H9 (cell line): Measurements from ENCODE around the gene CCDC185. TPM values are rescaled to one million over a fixed set of nuclear protein-coding genes. Genes with fewer than 3 reads are reported as not detected.

ENCODE experiments used
- DNase-seq: peaks from one replicate; pipeline ENCODE4 v3.0.0-alpha.2; 2017
- H2AFZ ChIP-seq: one replicate; pipeline ENCODE4 v1.6.1; 2013; ENCODE audit warnings: mild to moderate bottlenecking, low read length, control low read depth, moderate library complexity
- H2AK5ac ChIP-seq: 2 replicates; pipeline ENCODE4 v1.6.1; 2013; ENCODE audit warnings: low read length, control low read depth, mixed read lengths; ENCODE audit not compliant: insufficient read length
- H2BK120ac ChIP-seq: one replicate; pipeline ENCODE4 v1.6.1; 2013; ENCODE audit warnings: low read depth, mild to moderate bottlenecking, low read length, control low read depth, inconsistent platforms; ENCODE audit not compliant: poor library complexity, severe bottlenecking
- H2BK12ac ChIP-seq: 2 replicates; pipeline ENCODE4 v1.6.1; 2013; ENCODE audit warnings: low read length, control low read depth, mixed read lengths, low read depth; ENCODE audit not compliant: insufficient read length
- H2BK15ac ChIP-seq: 2 replicates; pipeline ENCODE4 v1.6.1; 2013; ENCODE audit warnings: low read depth, low read length, control low read depth
- H2BK20ac ChIP-seq: one replicate; pipeline ENCODE4 v1.6.1; 2013; ENCODE audit warnings: low read depth, mild to moderate bottlenecking, low read length, control low read depth, inconsistent platforms; ENCODE audit not compliant: poor library complexity, severe bottlenecking
- H2BK5ac ChIP-seq: 2 replicates; pipeline ENCODE4 v1.6.1; 2013; ENCODE audit warnings: low read length, control low read depth, mixed read lengths; ENCODE audit not compliant: insufficient read length
- H3K14ac ChIP-seq: 2 replicates; pipeline ENCODE4 v1.6.1; 2013; ENCODE audit warnings: low read length, control low read depth; ENCODE audit not compliant: insufficient read depth
- H3K18ac ChIP-seq: 2 replicates; pipeline ENCODE4 v1.6.1; 2013; ENCODE audit warnings: low read depth, mild to moderate bottlenecking, mixed read lengths, low read length, control low read depth; ENCODE audit not compliant: insufficient read length
- H3K23ac ChIP-seq: 2 replicates; pipeline ENCODE4 v1.6.1; 2013; ENCODE audit warnings: low read length, control low read depth, mixed read lengths, low read depth; ENCODE audit not compliant: insufficient read length
- H3K23me2 ChIP-seq: 2 replicates; pipeline ENCODE4 v1.6.1; 2013; ENCODE audit warnings: low read depth, mild to moderate bottlenecking, mixed read lengths, low read length, control low read depth; ENCODE audit not compliant: insufficient read length, poor library complexity, severe bottlenecking
- H3K27ac ChIP-seq: 2 replicates; pipeline ENCODE4 v1.5.1; 2013; ENCODE audit warnings: low read length, control low read depth, mixed read lengths, low read depth; ENCODE audit not compliant: insufficient read length
- H3K27me3 ChIP-seq: 2 replicates; pipeline ENCODE4 v1.6.1; 2013; ENCODE audit warnings: low read length, control low read depth, inconsistent platforms; ENCODE audit not compliant: insufficient read depth
- H3K4ac ChIP-seq: 2 replicates; pipeline ENCODE4 v1.6.1; 2013; ENCODE audit warnings: low read depth, mild to moderate bottlenecking, control low read depth, inconsistent platforms, low read length, moderate library complexity
- H3K4me1 ChIP-seq: 2 replicates; pipeline ENCODE4 v1.6.1; 2013; ENCODE audit warnings: low read length, control low read depth, inconsistent platforms; ENCODE audit not compliant: insufficient read depth
- H3K4me2 ChIP-seq: 2 replicates; pipeline ENCODE4 v1.6.1; 2013; ENCODE audit warnings: low read length, control low read depth, mixed read lengths; ENCODE audit not compliant: insufficient read length, insufficient read depth
- H3K56ac ChIP-seq: 2 replicates; pipeline ENCODE4 v1.6.1; 2013; ENCODE audit warnings: low read depth, mild to moderate bottlenecking, mixed read lengths, low read length, control low read depth; ENCODE audit not compliant: insufficient read length
- H3K79me1 ChIP-seq: 2 replicates; pipeline ENCODE4 v1.6.1; 2013; ENCODE audit warnings: low read depth, mild to moderate bottlenecking, moderate library complexity, low read length, control low read depth, inconsistent platforms; ENCODE audit not compliant: insufficient read depth, poor library complexity, severe bottlenecking
- H3K79me2 ChIP-seq: 2 replicates; pipeline ENCODE4 v1.6.1; 2013; ENCODE audit warnings: low read length, control low read depth, inconsistent platforms; ENCODE audit not compliant: insufficient read depth
- H3K9ac ChIP-seq: 2 replicates; pipeline ENCODE4 v1.6.1; 2013; ENCODE audit warnings: low read length, control low read depth, mixed read lengths; ENCODE audit not compliant: insufficient read length; ENCODE audit errors: extremely low read depth
- H3K9me3 ChIP-seq: one replicate; pipeline ENCODE4 v1.6.1; 2013; ENCODE audit warnings: low read depth, low read length, inconsistent platforms; ENCODE audit not compliant: control insufficient read depth
- H3T11ph ChIP-seq: one replicate; pipeline ENCODE4 v1.6.1; 2013; ENCODE audit warnings: mild to moderate bottlenecking, low read length, control low read depth, inconsistent platforms
- H4K20me1 ChIP-seq: one replicate; pipeline ENCODE4 v1.6.1; 2013; ENCODE audit not compliant: control insufficient read depth, insufficient read length, insufficient read depth
- H4K5ac ChIP-seq: 2 replicates; pipeline ENCODE4 v1.6.1; 2013; ENCODE audit warnings: low read depth, mild to moderate bottlenecking, mixed read lengths, low read length, control low read depth; ENCODE audit not compliant: insufficient read length
- H4K8ac ChIP-seq: replicated peaks from 2 replicates; pipeline ENCODE4 v1.6.1; 2013; ENCODE audit warnings: low read length, control low read depth, mixed read lengths, low read depth; ENCODE audit not compliant: insufficient read length
- H4K91ac ChIP-seq: 2 replicates; pipeline ENCODE4 v1.6.1; 2013; ENCODE audit warnings: low read depth, mild to moderate bottlenecking, moderate library complexity, mixed read lengths, low read length, control low read depth; ENCODE audit not compliant: insufficient read length
- H3K27ac Mint-ChIP-seq, 3 experiments: 2 replicates in 2 of 3; 3 replicates in 1 of 3; pipeline ENCODE4 v1.8.0; 2020 to 2021; ENCODE audit warnings: mixed read lengths in 3 of 3, mild to moderate bottlenecking in 1 of 3, moderate library complexity in 1 of 3
- H3K27me3 Mint-ChIP-seq: 2 replicates; pipeline ENCODE4 v1.8.0; 2021; ENCODE audit warnings: low read depth, mild to moderate bottlenecking, moderate library complexity, mixed read lengths
- H3K36me3 Mint-ChIP-seq, 3 experiments: 2 replicates in 2 of 3; 3 replicates in 1 of 3; pipeline ENCODE4 v1.8.0; 2020 to 2021; ENCODE audit warnings: low read depth in 3 of 3, mixed read lengths in 3 of 3; ENCODE audit not compliant: insufficient read depth in 1 of 3
- H3K4me1 Mint-ChIP-seq, 2 experiments: 2 replicates each; pipeline ENCODE4 v1.8.0; 2020; ENCODE audit warnings: mixed read lengths in 2 of 2
- H3K4me3 Mint-ChIP-seq, 2 experiments: 2 replicates in 1 of 2; 3 replicates in 1 of 2; pipeline ENCODE4 v1.8.0; 2020 to 2021; ENCODE audit warnings: mild to moderate bottlenecking in 2 of 2, mixed read lengths in 2 of 2, moderate library complexity in 1 of 2
- H3K9me3 Mint-ChIP-seq, 2 experiments: 2 replicates in 1 of 2; 3 replicates in 1 of 2; pipeline ENCODE4 v1.8.0; 2020; ENCODE audit warnings: mild to moderate bottlenecking in 2 of 2, mixed read lengths in 2 of 2, moderate library complexity in 1 of 2
- CTCF ChIP-seq: fragments of 200-600 bp; sonication (generic); conservative IDR thresholded peaks from 3 replicates; pipeline ENCODE4 v1.8.0; 2021; ENCODE audit warnings: antibody characterized with exemption, mild to moderate bottlenecking
- WGBS: extraction: QIAGEN DNeasy Blood & Tissue Kit; methylation state at CpG from one replicate; pipeline ENCODE4 v1.1.7; 2013; ENCODE audit warnings: missing lambda C conversion rate, low lambda C conversion rate, mixed read lengths; ENCODE audit not compliant: insufficient read length; ENCODE audit errors: extremely low coverage; 5-methylcytosine and 5-hydroxymethylcytosine counted together
- total RNA-seq: library from RNA; stranded (reverse); gene quantifications from 2 replicates; pipeline ENCODE4 v1.2.1, GENCODE V29; 2021

The CCDC185 gene
- total RNA-seq, 1 experiment from 2014 or later: not detected

DNA sequence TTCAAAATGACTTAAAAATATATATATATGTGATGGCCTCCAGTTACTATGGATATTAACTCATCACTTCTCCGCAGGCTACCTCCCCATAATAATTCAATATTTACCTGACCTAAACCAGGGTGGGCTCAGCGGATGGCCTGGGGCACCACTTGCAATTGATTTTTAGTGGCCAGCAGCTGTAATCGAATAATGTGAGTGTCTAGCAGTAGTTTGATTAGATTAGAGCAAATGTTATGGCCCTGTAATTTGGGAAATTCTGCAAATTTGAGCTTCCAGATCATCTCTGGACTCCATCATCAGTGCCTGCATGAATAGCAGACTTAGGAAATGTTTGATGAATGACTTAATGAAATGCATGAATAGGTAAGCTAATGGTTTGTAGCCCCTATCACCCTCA is 44.0 kb upstream of the CCDC185 start:
- Histone ChIP-seq H3K9me3 (no peaks in the 10 kb centered on the region), H2BK12ac (no peak overlapping the region), H4K8ac (no peak overlapping the region), H2BK20ac (no peak overlapping the region), H3K79me1 (no peaks in the 10 kb centered on the region), H3K27me3 (no peaks in the 10 kb centered on the region), H3T11ph (no peak overlapping the region), H3K79me2 (no peaks in the 10 kb centered on the region), H4K91ac (no peak overlapping the region), H2BK5ac (no peak overlapping the region), H3K9ac (no peak overlapping the region), H3K56ac (no peak overlapping the region), H3K4ac (no peak overlapping the region), H3K4me1 (no peaks in the 10 kb centered on the region), H3K14ac (no peak overlapping the region), H3K27ac (no peak overlapping the region), H3K18ac (no peak overlapping the region), H4K20me1 (no peaks in the 10 kb centered on the region), H2BK15ac (no peak overlapping the region), H2AFZ (no peak overlapping the region), H2BK120ac (no peak overlapping the region), H3K4me2 (no peak overlapping the region), H2AK5ac (no peak overlapping the region), H3K23me2 (no peaks in the 10 kb centered on the region), H3K23ac (no peak overlapping the region), H4K5ac (no peak overlapping the region)
- no peak for DNase-seq
- no peak overlapping the region for H3K27ac Mint-ChIP-seq
- no CpG with 5 or more reads among the region's 3 CpGs for WGBS
- H3K4me3 Mint-ChIP-seq: no peak overlapping the region
- H3K27me3 Mint-ChIP-seq: peaks cover 20% of the 10 kb centered on the region
- no peak for TF ChIP-seq CTCF
- no peaks in the 10 kb centered on the region for H3K9me3 Mint-ChIP-seq
- no peaks in the 10 kb centered on the region for H3K36me3 Mint-ChIP-seq
- H3K4me1 Mint-ChIP-seq: peaks cover 8 to 13% of the 10 kb centered on the region in 2 experiments
